DMS153 treated with DMSO at 0.1 percent for 48 hours (cell line): ENCODE measurements around the gene MORC4.

Experiments
- DNase-seq: peaks from one replicate; lab custom pipeline; 2025; ENCODE audit not compliant: unreplicated experiment; lab: John Stamatoyannopoulos, UW

MORC4 gene

GRCh38 chrX:107000013-107000515 is at the start of gene MORC4:
MORC4 (minus strand) TSS chrX:107000212; CDS start chrX:106999969, 243 bp downstream.
- peak; percentile 37 for DNase-seq

GRCh38 chrX:107047622-107048021 is 47.6 kb upstream of the MORC4 start:
- DNase-seq = no peak

- no peak for DNase-seq
Measured at GRCh38 chrX:107029752-107030151, 29.7 kb upstream of the MORC4 start.

- no peak for DNase-seq
Measured at GRCh38 chrX:107025545-107025944, 25.5 kb upstream of the MORC4 start.

- DNase-seq = no peak
Measured at GRCh38 chrX:107014936-107015335, 14.9 kb upstream of the MORC4 start.

- DNase-seq = no peak
Measured at GRCh38 chrX:107008034-107008433, 8.0 kb upstream of the MORC4 start.

GRCh38 chrX:106999002-106999975 is 723 bp downstream of the MORC4 start:
- DNase-seq = no peak

GRCh38 chrX:106997611-106998010 is 2.4 kb downstream of the MORC4 start:
- no peak for DNase-seq

GRCh38 chrX:106995678-106996077 is 4.3 kb downstream of the MORC4 start:
- DNase-seq = no peak

GRCh38 chrX:106987488-106987887 is 12.5 kb downstream of the MORC4 start:
- DNase-seq = no peak

- no peak for DNase-seq
Measured at GRCh38 chrX:106980952-106981626, 18.9 kb downstream of the MORC4 start.

- DNase-seq = no peak
Measured at GRCh38 chrX:106976416-106976815, 23.6 kb downstream of the MORC4 start.

- DNase-seq = no peak
Measured at GRCh38 chrX:106973433-106974149, 26.4 kb downstream of the MORC4 start.

GRCh38 chrX:106972896-106973295 is 27.1 kb downstream of the MORC4 start:
- no peak for DNase-seq

GRCh38 chrX:106966547-106966946 is 33.5 kb downstream of the MORC4 start:
- peak; percentile 18 for DNase-seq

GRCh38 chrX:106964290-106964689 is 35.7 kb downstream of the MORC4 start:
- no peak for DNase-seq

- no peak for DNase-seq
Measured at GRCh38 chrX:106963111-106963510, 36.9 kb downstream of the MORC4 start.

- DNase-seq = no peak
Measured at GRCh38 chrX:106959901-106960300, 40.1 kb downstream of the MORC4 start.

GRCh38 chrX:106957856-106958255 is 42.2 kb downstream of the MORC4 start:
- no peak for DNase-seq

GRCh38 chrX:106955004-106955772 is 44.8 kb downstream of the MORC4 start:
- DNase-seq = no peak
